GM21529 (cell line): ENCODE results near the gene POLR1A.

Source experiments
- ATAC-seq: cut with Tn5 transposase; IDR thresholded peaks from one replicate; pipeline ENCODE4 v1.9.1; 2021; ENCODE audit not compliant: unreplicated experiment

Gene POLR1A

GRCh38 chr2:86038291-86039081 is 67.2 kb downstream of the POLR1A start:
- no peak for ATAC-seq

GRCh38 chr2:86037795-86038192 is 67.9 kb downstream of the POLR1A start:
- ATAC-seq, result no peak

GRCh38 chr2:86037141-86037794 is 68.4 kb downstream of the POLR1A start:
- no peak for ATAC-seq

GRCh38 chr2:86036669-86037138 is 69.0 kb downstream of the POLR1A start:
- ATAC-seq, result no peak

- ATAC-seq, result peak; percentile 87
Observed at GRCh38 chr2:86035883-86036668, 69.6 kb downstream of the POLR1A start.

- ATAC-seq, result no peak
Observed at GRCh38 chr2:86035376-86035882, 70.3 kb downstream of the POLR1A start.

GRCh38 chr2:86033751-86034692 is 71.7 kb downstream of the POLR1A start:
- ATAC-seq, result no peak

GRCh38 chr2:86032861-86033595 is 72.7 kb downstream of the POLR1A start:
- no peak for ATAC-seq

GRCh38 chr2:86031606-86032005 is 74.1 kb downstream of the POLR1A start:
- no peak for ATAC-seq

GRCh38 chr2:86031151-86031550 is 74.5 kb downstream of the POLR1A start:
- no peak for ATAC-seq

GRCh38 chr2:86029873-86030272 is 75.8 kb downstream of the POLR1A start:
- no peak for ATAC-seq

- ATAC-seq, result no peak
Observed at GRCh38 chr2:86028766-86029381, 76.8 kb downstream of the POLR1A start.

- ATAC-seq, result no peak
Observed at GRCh38 chr2:86027922-86028765, 77.5 kb downstream of the POLR1A start.

- ATAC-seq, result no peak
Observed at GRCh38 chr2:86027196-86027921, 78.3 kb downstream of the POLR1A start.

- no peak for ATAC-seq
Observed at GRCh38 chr2:86026744-86027065, 79.0 kb downstream of the POLR1A start.

GRCh38 chr2:86025976-86026743 is 79.5 kb downstream of the POLR1A start:
- no peak for ATAC-seq

GRCh38 chr2:86025229-86025820 is 80.4 kb downstream of the POLR1A start:
- no peak for ATAC-seq
